HepG2 (cell line): ENCODE data around the gene NPAS2. TPM values are rescaled to one million over a fixed set of nuclear protein-coding genes. Genes with fewer than 3 reads are reported as not detected.

Experiments
- EHMT2 ChIP-seq: fragments of 200-600 bp; sonication (generic); IDR thresholded peaks from 2 replicates; pipeline ENCODE4 v1.7.0; 2017; ENCODE audit warnings: antibody characterized with exemption, low read depth, low read length, borderline replicate concordance
- HOXA5 ChIP-seq: sonication (generic); formaldehyde crosslinking; IDR thresholded peaks from 2 replicates; pipeline ENCODE4 v1.4.0; 2020; ENCODE audit warnings: missing genetic modification reagents
- JUND ChIP-seq: sonication (generic); formaldehyde crosslinking; IDR thresholded peaks from 2 replicates; pipeline ENCODE4 v1.8.0; 2022; ENCODE audit warnings: mild to moderate bottlenecking, missing genetic modification reagents
- NR2C2 ChIP-seq: sonication (generic); formaldehyde crosslinking; IDR thresholded peaks from 2 replicates; pipeline ENCODE4 v1.4.0; 2020; ENCODE audit warnings: missing genetic modification reagents, mild to moderate bottlenecking, moderate library complexity, borderline replicate concordance
- NR2F1 ChIP-seq, 2 experiments: fragments of 450-650 bp in 1 of 2; formaldehyde crosslinking in 1 of 2; IDR thresholded peaks; 2 replicates each; pipeline versions ENCODE4 v1.5.0 to v1.6.1; 2016 to 2020; ENCODE audit warnings: mild to moderate bottlenecking in 1 of 2, missing compliant biosample characterization in 1 of 2, missing genetic modification reagents in 1 of 2, moderate library complexity in 1 of 2
- PHF21A ChIP-seq: sonication (generic); formaldehyde crosslinking; IDR thresholded peaks from 2 replicates; pipeline ENCODE4 v1.5.0; 2020; ENCODE audit warnings: mild to moderate bottlenecking, missing genetic modification reagents
- TARDBP ChIP-seq: sonication (generic); formaldehyde crosslinking; IDR thresholded peaks from 2 replicates; pipeline ENCODE4 v1.8.0; 2022; ENCODE audit warnings: mild to moderate bottlenecking, missing genetic modification reagents
- ZBTB21 ChIP-seq: sonication (generic); formaldehyde crosslinking; IDR thresholded peaks from 2 replicates; pipeline ENCODE4 v1.4.0; 2020; ENCODE audit warnings: missing genetic modification reagents
- ZBTB38 ChIP-seq: sonication (generic); formaldehyde crosslinking; IDR thresholded peaks from 2 replicates; pipeline ENCODE4 v1.5.1; 2020; ENCODE audit warnings: mild to moderate bottlenecking, missing genetic modification reagents
- ZGPAT ChIP-seq: IDR thresholded peaks from 2 replicates; pipeline ENCODE4 v1.6.1; 2016; ENCODE audit warnings: mild to moderate bottlenecking
- ZNF280D ChIP-seq: sonication (generic); formaldehyde crosslinking; IDR thresholded peaks from 2 replicates; pipeline ENCODE4 v1.5.1; 2020; ENCODE audit warnings: mild to moderate bottlenecking, missing genetic modification reagents
- polyA plus RNA-seq, 8 experiments: library from polyadenylated mRNA; depleted of rRNA in 3 of 8; stranded (reverse) in 7 of 8; unstranded in 1 of 8; fragments of >200 nt; fragmentation: Illumina TruSeq in 4 of 8; extraction: Trizol in 4 of 8; gene quantifications; 2 replicates each; pipeline versions ENCODE4 v1.2.1 to v1.2.3, GENCODE V29; 2011 to 2016; ENCODE audit warnings: low read depth in 4 of 8, missing spikeins in 1 of 8, mixed read lengths in 1 of 8; ENCODE audit not compliant: insufficient read depth in 1 of 8
- total RNA-seq, 5 experiments: library from RNA; depleted of rRNA; stranded (reverse); fragments of >200 nt; fragmentation: Illumina TruSeq; extraction: Trizol; gene quantifications; 2 replicates each; pipeline ENCODE4 v1.2.3, GENCODE V29; 2016; ENCODE audit warnings: low read depth in 1 of 5
- TF ChIP-seq, protein P1 (sequence below): sonication (generic); formaldehyde crosslinking; IDR thresholded peaks from 2 replicates; pipeline ENCODE4 v1.4.0; 2020; ENCODE audit warnings: missing genetic modification reagents, low read depth, mild to moderate bottlenecking, borderline replicate concordance
- TF ChIP-seq, protein P2 (sequence below): sonication (generic); formaldehyde crosslinking; IDR thresholded peaks from 2 replicates; pipeline ENCODE4 v1.4.0; 2020; ENCODE audit warnings: missing genetic modification reagents
- TF ChIP-seq, protein P3 (sequence below): IDR thresholded peaks from 2 replicates; pipeline ENCODE4 v1.6.1; 2016
- TF ChIP-seq, protein P4 (sequence below): sonication (generic); formaldehyde crosslinking; IDR thresholded peaks from 2 replicates; pipeline ENCODE4 v1.9.0; 2021; ENCODE audit warnings: missing genetic modification reagents, borderline replicate concordance

Gene NPAS2
- total and polyA plus RNA-seq, 2 of the 13 experiments (the other 11 are each of a cell fraction or from before 2014, with no cell fraction given), result 14.8 to 37.5 TPM

DNA sequence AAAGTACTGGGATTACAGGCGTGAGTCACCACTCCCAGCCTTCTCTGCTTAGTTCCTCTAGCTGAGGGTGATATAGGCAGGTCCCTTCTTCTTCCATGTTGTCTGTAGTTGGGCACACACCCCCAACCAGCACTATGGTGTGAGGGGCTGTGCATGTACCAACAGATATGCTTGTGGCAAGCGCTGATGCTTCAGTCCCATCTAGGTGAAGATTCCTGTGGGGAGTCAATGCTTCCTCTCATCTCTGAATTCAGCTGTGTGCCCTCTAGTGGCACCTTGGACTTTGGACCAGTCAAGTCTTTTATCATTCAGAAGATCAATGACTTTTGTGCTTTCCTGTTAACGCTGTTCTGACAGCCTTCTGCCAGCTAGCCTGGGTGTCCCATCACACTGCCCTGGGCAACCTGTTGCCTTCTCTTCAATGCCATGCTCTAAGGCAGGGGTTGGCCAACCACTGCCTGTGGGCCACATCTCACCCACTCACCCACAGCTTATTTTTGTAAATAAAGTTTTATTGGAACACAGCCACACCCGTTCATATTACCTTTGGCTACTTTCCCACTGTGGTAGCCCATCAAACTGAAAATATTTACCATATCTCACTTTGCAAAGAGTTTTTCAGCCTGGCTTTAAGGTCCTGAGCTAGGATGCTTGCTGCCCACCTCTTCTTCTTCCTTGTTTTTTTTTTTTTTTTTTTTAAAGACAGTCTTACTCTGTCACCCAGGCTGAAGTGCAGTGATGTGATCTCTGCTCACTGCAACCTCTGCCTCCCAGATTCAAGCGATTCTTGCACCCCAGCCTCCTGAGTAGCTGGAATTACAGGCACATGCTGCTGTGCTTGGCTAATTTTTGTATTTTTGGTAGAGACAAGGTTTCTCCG lies 51.0 kb downstream of the NPAS2 start (continued):
- TF ChIP-seq TARDBP (peak; percentile 61; the same call in 1 of the 2 replicates), JUND (CRISPR knock-in tag) (0 out of 2 replicates have a peak, but pooled peaks have one; percentile 37), ZBTB21 (CRISPR knock-in tag) (no peak), ZGPAT (CRISPR knock-in tag) (0 out of 2 replicates have a peak, but pooled peaks have one; percentile 23), EHMT2 (0 out of 2 replicates have a peak, but pooled peaks have one; percentile 40), NR2F1 (CRISPR knock-in tag; IDR thresholded peaks at IDR 0.05) (peak in 1 of 2 experiments; percentile 49; a peak in 1 of 4 replicates), ZBTB38 (CRISPR knock-in tag) (peak; percentile 54; the same call in 1 of the 2 replicates), HOXA5 (0 out of 2 replicates have a peak, but pooled peaks have one; percentile 24), NR2C2 (CRISPR knock-in tag) (peak; percentile 42; the same call in 1 of the 2 replicates), PHF21A (0 out of 2 replicates have a peak, but pooled peaks have one; percentile 44), ZNF280D (CRISPR knock-in tag) (peak; percentile 60; the same call in 1 of the 2 replicates)
- TF ChIP-seq, protein P1, sequence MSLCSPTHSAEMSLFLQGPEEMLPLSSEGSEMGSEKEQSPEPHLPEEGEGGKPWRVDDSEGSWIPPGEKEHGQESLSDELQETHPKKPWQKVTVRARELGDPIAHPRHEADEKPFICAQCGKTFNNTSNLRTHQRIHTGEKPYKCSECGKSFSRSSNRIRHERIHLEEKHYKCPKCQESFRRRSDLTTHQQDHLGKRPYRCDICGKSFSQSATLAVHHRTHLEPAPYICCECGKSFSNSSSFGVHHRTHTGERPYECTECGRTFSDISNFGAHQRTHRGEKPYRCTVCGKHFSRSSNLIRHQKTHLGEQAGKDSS (CRISPR knock-in tag), result no peak
- TF ChIP-seq, protein P2, sequence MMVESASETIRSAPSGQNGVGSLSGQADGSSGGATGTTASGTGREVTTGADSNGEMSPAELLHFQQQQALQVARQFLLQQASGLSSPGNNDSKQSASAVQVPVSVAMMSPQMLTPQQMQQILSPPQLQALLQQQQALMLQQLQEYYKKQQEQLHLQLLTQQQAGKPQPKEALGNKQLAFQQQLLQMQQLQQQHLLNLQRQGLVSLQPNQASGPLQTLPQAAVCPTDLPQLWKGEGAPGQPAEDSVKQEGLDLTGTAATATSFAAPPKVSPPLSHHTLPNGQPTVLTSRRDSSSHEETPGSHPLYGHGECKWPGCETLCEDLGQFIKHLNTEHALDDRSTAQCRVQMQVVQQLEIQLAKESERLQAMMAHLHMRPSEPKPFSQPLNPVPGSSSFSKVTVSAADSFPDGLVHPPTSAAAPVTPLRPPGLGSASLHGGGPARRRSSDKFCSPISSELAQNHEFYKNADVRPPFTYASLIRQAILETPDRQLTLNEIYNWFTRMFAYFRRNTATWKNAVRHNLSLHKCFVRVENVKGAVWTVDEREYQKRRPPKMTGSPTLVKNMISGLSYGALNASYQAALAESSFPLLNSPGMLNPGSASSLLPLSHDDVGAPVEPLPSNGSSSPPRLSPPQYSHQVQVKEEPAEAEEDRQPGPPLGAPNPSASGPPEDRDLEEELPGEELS (CRISPR knock-in tag), result no peak; the same call in 1 of the 2 replicates
- TF ChIP-seq, protein P3, sequence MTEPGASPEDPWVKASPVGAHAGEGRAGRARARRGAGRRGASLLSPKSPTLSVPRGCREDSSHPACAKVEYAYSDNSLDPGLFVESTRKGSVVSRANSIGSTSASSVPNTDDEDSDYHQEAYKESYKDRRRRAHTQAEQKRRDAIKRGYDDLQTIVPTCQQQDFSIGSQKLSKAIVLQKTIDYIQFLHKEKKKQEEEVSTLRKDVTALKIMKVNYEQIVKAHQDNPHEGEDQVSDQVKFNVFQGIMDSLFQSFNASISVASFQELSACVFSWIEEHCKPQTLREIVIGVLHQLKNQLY (CRISPR knock-in tag), result peak; percentile 52; the same call in 1 of the 2 replicates
- TF ChIP-seq, protein P4, sequence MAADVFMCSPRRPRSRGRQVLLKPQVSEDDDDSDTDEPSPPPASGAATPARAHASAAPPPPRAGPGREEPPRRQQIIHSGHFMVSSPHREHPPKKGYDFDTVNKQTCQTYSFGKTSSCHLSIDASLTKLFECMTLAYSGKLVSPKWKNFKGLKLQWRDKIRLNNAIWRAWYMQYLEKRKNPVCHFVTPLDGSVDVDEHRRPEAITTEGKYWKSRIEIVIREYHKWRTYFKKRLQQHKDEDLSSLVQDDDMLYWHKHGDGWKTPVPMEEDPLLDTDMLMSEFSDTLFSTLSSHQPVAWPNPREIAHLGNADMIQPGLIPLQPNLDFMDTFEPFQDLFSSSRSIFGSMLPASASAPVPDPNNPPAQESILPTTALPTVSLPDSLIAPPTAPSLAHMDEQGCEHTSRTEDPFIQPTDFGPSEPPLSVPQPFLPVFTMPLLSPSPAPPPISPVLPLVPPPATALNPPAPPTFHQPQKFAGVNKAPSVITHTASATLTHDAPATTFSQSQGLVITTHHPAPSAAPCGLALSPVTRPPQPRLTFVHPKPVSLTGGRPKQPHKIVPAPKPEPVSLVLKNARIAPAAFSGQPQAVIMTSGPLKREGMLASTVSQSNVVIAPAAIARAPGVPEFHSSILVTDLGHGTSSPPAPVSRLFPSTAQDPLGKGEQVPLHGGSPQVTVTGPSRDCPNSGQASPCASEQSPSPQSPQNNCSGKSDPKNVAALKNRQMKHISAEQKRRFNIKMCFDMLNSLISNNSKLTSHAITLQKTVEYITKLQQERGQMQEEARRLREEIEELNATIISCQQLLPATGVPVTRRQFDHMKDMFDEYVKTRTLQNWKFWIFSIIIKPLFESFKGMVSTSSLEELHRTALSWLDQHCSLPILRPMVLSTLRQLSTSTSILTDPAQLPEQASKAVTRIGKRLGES, result no peak
